ENCODE measurements around the gene SBF2. TPM values are rescaled to one million over a fixed set of nuclear protein-coding genes. Genes with fewer than 3 reads are reported as not detected.
A peak's percentile ranks its signal among the peaks of the same experiment; 100 is the strongest.

SBF2 gene
- polyA plus RNA-seq, 1 donor from 2014 or later = 2.6 TPM

DNA sequence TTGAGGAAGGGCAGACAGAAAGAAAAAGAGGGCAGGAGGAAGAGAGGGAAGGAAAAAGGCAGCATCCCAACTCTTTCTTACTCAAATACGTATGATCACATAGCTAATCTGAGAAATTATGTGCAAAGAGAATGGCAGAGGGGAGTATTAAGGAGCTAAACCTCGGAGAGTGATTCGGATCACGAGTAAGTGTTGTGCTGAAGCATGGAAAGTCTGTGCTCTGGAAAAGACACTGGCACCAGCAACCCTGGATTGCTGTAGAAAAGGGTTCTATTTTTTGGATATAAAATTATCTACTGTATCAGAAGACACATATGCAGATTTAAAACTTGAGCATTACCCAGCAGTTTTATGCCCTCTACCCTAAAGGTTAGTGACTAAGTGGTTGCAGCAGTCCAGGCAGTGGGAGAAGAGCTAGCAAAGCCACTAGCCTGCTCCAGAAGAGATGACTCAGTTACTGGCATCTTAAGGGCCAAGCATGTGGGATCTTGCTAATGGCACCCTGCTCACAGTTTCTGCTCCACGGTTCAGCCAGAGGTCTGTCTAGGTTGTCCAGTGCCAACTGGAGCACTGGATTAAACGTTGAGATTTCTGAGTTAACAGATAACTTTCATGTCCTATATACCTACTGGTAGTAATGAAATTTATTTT is 478.4 kb downstream of the SBF2 start:
- Mint-ChIP-seq H3K9me3 (no peaks in the 10 kb centered on the region), H3K4me1 (peaks cover 0 to 1% (median 0%) of the 10 kb centered on the region in 3 donors), H3K27me3 (no peaks in the 10 kb centered on the region), H3K36me3 (peaks cover 17% of the 10 kb centered on the region), H3K27ac (no peak overlapping the region), H3K4me3 (no peak overlapping the region)

DNA sequence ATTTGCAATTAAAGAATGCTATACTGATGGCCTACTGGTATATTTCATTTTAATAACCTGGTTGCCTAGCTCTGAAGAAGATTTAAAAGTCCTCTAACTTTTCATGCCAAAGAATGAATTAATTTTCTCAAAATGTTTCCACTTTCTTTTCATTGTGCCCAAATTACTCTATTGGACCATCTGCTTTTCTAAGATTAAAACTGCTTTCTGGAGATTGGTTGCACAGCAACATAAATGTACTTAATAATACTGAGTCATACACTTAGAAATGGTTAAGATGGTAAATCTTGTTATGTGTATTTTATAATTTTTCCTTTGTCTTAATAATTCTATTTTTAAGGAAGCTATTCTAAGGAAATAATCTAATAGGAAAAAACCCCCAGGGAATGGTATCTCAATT is 479.9 kb downstream of the SBF2 start:
- Mint-ChIP-seq H3K4me3 (no peak overlapping the region), H3K9me3 (no peaks in the 10 kb centered on the region), H3K4me1 (peaks cover 0 to 1% (median 0%) of the 10 kb centered on the region in 3 donors), H3K36me3 (peaks cover 20% of the 10 kb centered on the region), H3K27me3 (no peaks in the 10 kb centered on the region), H3K27ac (no peak overlapping the region)

DNA sequence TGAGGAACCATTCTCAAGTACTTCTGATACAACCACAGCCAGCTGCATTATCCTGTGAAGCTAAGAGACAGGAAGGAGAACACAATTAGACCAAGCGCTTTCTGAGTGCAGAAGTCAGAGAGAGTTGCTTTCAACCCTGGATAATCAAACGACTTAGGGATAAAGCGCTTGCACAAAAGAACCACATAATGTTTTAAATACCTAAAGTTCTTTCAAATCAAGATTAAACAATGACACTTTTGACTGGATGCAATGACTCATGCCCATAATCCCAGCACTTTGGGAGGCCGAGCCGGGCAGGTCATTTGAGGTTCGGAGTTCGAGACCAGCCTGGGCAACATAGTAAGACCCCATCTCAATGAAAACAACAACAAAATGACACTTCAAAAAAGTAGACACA is 485.1 kb downstream of the SBF2 start:
- Mint-ChIP-seq H3K36me3 (peaks cover 29% of the 10 kb centered on the region), H3K4me1 (peaks cover 0 to 2% (median 0%) of the 10 kb centered on the region in 3 donors), H3K27ac (no peak overlapping the region), H3K27me3 (no peaks in the 10 kb centered on the region), H3K4me3 (no peak overlapping the region), H3K9me3 (no peaks in the 10 kb centered on the region)

DNA sequence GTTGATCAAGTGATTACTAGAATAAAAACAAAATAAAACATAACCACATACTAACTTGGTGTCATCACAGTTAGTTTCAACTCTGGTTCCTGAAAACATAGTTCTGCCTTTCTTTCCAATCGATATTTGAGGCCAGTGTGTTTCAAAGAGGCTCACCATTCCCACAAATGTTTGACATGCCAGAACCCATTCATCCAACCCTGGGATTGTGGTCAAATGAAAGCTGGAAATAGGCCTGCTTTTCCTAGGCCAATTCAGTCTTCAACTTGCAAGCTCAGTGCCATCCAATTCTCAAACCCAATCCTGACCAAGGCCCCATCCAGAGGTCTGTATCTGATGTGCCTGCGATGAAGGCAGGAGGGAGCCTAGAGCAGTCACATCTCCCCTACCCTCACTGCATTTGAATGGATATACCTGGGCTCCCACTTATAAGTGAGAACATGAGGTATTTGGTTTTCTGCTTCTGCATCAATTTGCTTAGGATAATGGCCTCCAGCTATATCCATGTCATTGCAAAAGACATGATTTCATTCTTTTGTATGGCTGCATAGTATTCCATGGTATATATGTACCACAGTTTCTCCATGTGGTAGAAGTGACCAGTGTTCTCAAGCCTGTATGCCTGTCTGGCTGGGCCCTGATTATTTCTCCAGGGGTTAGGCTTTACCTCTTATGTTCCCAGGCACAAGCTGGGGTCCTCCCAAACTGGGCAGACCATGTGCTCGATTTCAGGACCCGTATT is 486.9 kb downstream of the SBF2 start:
- Mint-ChIP-seq H3K27me3 (no peaks in the 10 kb centered on the region), H3K9me3 (no peaks in the 10 kb centered on the region), H3K36me3 (peaks cover 25% of the 10 kb centered on the region), H3K4me3 (no peak overlapping the region), H3K27ac (no peak overlapping the region), H3K4me1 (peaks cover 0 to 2% (median 0%) of the 10 kb centered on the region in 3 donors)

DNA sequence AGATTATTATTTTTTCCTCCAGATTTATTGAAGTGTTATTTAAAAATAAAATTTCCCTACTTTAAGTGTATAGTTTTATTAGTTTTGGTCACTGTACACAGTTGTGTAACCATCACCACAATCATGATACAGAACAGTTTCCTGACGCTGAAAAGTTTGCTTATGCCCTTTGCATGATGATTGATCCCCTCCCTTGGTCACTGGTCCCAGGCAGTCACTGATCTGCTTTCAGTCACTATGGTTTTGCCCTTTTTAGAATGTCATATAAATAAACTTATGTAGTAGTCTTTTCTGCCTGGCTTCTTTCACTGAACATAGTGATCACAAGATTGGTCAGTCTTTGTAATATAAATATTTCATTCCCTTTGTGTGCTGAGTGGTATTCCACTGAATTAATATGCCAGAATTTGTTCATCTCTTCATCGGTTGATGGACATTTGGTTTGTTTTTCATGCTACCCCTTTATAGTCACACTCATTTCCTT is 489.6 kb downstream of the SBF2 start:
- Mint-ChIP-seq H3K36me3 (peaks cover 14% of the 10 kb centered on the region), H3K27me3 (no peaks in the 10 kb centered on the region), H3K4me1 (peaks cover 0 to 5% (median 0%) of the 10 kb centered on the region in 3 donors), H3K4me3 (no peak overlapping the region), H3K27ac (peak overlapping the region in 1 of 3 donors; percentile 29), H3K9me3 (no peaks in the 10 kb centered on the region)

DNA sequence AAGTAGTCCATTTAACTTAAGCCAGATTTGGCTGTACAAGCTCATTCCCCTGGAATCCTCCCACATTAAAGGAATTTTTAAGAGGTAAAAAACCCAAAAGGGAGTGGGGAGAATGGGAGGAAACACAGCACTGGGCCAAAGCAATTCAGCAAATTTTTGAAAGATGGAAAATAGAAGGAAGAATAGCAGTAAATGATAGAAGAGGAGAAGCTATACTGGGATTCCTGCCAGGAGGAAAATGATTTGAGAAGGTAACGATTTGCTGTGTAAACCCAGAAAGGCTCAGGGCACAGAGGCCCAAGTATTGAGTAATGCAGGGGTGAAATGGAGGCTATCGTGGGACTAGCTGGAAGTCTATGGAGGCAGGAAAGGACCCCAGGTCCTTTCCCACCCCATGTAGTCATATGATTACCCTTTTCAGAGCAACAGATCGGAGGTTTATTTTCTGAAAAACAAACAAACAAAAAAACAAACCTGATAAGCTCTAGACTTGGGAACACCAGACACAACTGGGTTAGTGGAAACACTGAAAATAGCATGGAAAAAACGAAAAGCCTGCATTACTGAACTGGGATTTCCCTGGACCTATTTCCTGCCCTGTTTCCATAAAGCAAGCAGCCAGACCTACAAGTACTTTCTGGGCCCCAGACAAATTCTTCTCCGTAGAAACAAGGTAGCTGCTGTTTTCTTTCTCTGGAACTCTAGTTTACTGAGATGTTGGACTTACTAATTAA is 490.2 kb downstream of the SBF2 start:
- no peaks in the 10 kb centered on the region for H3K9me3 Mint-ChIP-seq
- peaks cover 0 to 6% (median 0%) of the 10 kb centered on the region in 3 donors for H3K4me1 Mint-ChIP-seq
- H3K27ac Mint-ChIP-seq = peak overlapping the region in 1 of 3 donors; percentile 3
- no peak overlapping the region for H3K4me3 Mint-ChIP-seq
- H3K27me3 Mint-ChIP-seq = no peaks in the 10 kb centered on the region
- H3K36me3 Mint-ChIP-seq = peaks cover 10% of the 10 kb centered on the region

DNA sequence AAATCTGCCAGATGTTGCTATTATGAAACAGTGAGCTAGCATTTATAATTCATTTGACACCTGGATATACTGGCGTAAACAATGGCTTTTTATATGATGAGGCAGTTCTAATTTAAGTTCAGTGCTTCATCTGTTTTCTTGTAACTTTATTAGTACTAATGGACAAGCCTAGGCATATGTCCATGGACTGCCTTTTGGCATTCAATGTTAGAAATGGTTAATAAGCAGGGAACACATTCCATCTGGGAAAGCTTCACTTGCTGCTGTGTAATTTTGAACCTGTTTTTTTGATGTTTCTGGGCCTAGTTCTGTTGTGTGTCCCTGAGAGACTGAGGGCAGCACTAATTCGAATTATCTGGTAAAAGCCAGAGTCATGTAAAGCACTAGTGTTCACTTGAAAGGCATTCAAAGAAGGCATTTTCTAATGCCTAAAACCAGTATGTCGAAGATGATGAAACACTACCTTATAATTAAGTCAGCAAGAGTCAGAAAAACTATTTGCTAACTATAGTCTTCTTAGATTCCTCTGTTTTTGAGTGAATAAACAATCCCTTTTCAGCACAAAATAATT is 491.6 kb downstream of the SBF2 start:
- H3K27ac Mint-ChIP-seq = no peak overlapping the region
- no peaks in the 10 kb centered on the region for H3K9me3 Mint-ChIP-seq
- H3K4me3 Mint-ChIP-seq = no peak overlapping the region
- H3K27me3 Mint-ChIP-seq = no peaks in the 10 kb centered on the region
- peaks cover 0 to 6% (median 0%) of the 10 kb centered on the region in 3 donors for H3K4me1 Mint-ChIP-seq
- peaks cover 11% of the 10 kb centered on the region for H3K36me3 Mint-ChIP-seq

DNA sequence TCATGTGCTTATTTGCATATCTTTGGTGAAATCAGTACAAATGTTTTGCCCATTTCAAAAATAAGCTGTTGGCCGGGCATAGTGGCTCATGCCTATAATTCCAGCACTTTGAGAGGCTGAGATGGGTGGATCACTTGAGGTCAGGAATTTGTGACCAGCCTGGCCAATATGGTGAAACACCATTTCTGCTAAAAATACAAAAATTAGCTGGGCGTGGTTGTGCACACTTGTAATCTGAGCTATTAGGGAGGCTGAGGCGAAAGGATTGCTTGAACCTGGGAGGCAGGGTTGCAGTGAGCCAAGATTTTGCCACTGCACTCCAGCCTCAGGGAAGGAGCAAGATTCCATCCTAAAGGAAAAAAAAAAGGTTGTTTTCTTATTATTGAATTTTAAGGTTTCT is 494.1 kb downstream of the SBF2 start:
- Mint-ChIP-seq H3K27ac (no peak overlapping the region), H3K9me3 (no peaks in the 10 kb centered on the region)

DNA sequence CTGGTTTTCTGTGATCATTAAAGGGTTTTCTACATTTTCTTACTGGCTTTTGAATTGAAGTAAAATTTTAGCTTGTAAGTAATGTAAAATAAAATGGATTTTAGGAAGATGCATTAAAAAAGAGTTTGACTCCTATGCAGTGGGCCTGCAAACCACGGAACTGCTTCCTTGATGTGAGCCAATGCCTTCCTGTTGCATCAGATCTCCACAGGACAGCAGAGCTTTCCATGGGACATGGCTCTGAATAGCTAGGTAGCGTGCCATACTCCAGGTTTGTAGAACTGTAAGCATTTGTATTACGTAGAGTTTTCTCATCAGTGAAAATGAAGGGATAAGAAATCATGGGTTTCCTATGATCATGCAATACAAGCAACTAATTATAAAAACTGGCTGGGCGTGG is 496.7 kb downstream of the SBF2 start:
- Mint-ChIP-seq H3K27me3 (no peaks in the 10 kb centered on the region), H3K27ac (no peak overlapping the region), H3K4me3 (no peak overlapping the region), H3K4me1 (peaks cover 0 to 5% (median 0%) of the 10 kb centered on the region in 3 donors), H3K36me3 (peaks cover 4% of the 10 kb centered on the region), H3K9me3 (no peaks in the 10 kb centered on the region)

More for the DNA sequence above, 494.1 kb downstream of the SBF2 start:
- no peaks in the 10 kb centered on the region for H3K27me3 Mint-ChIP-seq
- H3K4me1 Mint-ChIP-seq = peaks cover 0 to 5% (median 0%) of the 10 kb centered on the region in 3 donors
- no peak overlapping the region for H3K4me3 Mint-ChIP-seq
- H3K36me3 Mint-ChIP-seq = peaks cover 4% of the 10 kb centered on the region

DNA sequence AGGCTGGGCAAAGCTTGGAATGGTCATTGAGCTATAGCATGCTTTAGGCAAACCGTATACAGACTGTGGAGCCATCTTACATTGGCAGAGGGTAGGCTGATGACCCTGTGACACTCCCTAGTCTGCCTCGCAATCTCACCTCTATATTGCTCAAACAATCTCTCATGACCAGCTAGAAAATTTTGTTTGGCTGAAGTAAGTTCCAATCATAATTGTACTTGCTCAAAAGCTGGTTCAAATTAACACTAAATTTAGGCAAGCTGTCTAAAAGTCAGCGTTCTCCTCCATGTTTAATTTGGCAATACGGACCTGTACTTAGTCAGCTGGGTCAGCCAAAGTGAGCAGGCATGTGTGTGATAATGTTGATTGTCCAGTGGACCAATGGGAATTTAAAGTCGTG is 497.2 kb downstream of the SBF2 start:
- no peaks in the 10 kb centered on the region for H3K27me3 Mint-ChIP-seq
- no peak overlapping the region for H3K27ac Mint-ChIP-seq
- H3K9me3 Mint-ChIP-seq = no peaks in the 10 kb centered on the region
- H3K4me1 Mint-ChIP-seq = peaks cover under 1 to 5% (median under 1%) of the 10 kb centered on the region in 3 donors
- H3K4me3 Mint-ChIP-seq = no peak overlapping the region
- peaks cover 4% of the 10 kb centered on the region for H3K36me3 Mint-ChIP-seq

DNA sequence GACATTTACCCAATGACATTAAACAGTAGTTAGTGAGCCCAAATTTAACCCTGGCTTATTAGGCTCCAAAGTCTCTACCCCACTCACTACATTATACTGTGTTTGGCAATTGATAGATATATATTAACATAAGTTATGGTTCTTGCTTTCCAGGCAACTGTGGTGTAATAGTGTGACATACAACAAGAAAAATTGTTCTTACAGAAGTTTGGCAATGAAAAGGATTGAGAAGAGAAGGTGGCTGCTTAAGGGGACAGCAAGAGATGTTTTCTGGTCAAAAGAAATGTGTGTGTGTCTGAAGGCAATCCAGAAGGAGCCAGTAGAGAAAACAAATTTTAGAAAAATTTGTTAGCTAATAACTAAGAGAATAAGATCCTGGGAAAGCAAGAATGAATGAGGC is 497.8 kb downstream of the SBF2 start:
- H3K4me1 Mint-ChIP-seq = peaks cover 2 to 5% (median 4%) of the 10 kb centered on the region in 3 donors
- H3K9me3 Mint-ChIP-seq = no peaks in the 10 kb centered on the region
- H3K36me3 Mint-ChIP-seq = peaks cover 4% of the 10 kb centered on the region
- no peak overlapping the region for H3K4me3 Mint-ChIP-seq
- no peaks in the 10 kb centered on the region for H3K27me3 Mint-ChIP-seq
- peak overlapping the region in 1 of 3 donors; percentile 26 for H3K27ac Mint-ChIP-seq

DNA sequence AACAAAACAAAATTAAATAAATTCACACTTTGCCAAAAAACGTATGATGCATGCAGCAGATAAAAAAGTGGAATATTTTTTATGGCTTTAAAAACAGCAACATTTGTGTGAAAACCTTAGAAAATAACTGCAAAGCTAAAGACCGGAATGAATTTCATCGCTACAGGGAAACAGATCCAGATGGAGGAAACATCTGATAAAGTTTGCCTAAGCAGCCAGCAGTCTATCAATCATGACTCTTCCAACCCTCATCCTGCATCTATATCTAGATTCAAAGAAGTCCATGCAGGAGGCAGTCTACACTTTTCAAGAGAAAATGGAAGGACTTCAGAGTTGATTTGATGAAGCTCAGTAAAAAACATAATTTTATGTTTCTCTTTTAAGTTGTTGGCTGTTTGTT is 503.3 kb downstream of the SBF2 start:
- no peaks in the 10 kb centered on the region for H3K27me3 Mint-ChIP-seq
- peaks cover 9% of the 10 kb centered on the region for H3K36me3 Mint-ChIP-seq
- no peak overlapping the region for H3K4me3 Mint-ChIP-seq
- no peaks in the 10 kb centered on the region for H3K9me3 Mint-ChIP-seq
- H3K4me1 Mint-ChIP-seq = peaks cover 0 to 7% (median 4%) of the 10 kb centered on the region in 3 donors
- H3K27ac Mint-ChIP-seq = no peak overlapping the region

DNA sequence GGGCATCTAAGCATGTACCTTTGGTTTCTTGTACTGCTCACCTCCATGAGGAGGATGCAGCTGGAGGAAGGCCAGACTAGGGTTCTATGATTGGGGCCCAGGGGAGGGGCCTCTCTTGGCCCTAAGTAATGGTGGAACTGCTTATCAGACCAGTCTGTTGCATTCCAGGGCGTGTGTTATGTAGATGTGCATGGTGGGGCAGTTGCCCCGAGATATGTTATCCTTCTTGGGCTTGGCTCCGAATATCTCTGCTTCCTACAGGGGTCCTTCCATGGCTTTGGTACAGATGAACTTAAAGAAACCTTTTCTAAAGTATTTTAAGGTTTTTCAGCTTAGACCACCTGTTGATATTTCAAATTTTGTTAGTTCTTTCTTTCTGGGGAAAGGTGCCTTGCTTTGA is 504.1 kb downstream of the SBF2 start:
- Mint-ChIP-seq H3K27me3 (no peaks in the 10 kb centered on the region), H3K36me3 (peaks cover 12% of the 10 kb centered on the region), H3K27ac (peak overlapping the region in 1 of 3 donors; percentile 16), H3K4me3 (peak overlapping the region in 1 of 4 donors; percentile 5), H3K4me1 (peaks cover 0 to 7% (median 4%) of the 10 kb centered on the region in 3 donors), H3K9me3 (no peaks in the 10 kb centered on the region)

DNA sequence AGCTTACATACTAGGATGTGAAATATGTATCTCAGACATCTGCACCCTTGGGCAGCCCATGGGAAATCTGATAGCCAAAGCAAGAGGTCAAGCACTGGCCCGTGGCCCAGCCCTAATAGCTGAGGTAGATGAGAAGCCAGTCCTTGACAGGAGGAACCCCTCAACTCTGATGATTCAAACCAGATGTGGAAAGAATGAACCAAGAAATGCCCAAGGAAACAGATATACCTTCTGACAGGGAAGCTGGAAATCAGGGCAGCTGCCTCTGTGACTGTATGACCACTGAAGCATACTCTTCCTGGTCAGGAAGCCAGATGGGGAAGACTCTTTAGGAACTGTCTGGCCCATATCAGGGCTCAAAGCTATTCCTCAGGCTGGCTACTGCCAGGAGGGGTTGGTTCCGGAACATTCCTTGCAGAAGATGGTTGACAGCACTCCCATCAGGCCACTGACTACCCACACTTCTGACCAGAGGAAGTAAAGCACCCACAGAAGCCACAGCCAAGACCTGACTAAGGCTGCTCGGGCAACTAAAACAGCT is 506.0 kb downstream of the SBF2 start:
- H3K27me3 Mint-ChIP-seq = no peaks in the 10 kb centered on the region
- H3K27ac Mint-ChIP-seq = peak overlapping the region in 1 of 3 donors; percentile 74
- peaks cover 12% of the 10 kb centered on the region for H3K36me3 Mint-ChIP-seq
- peak overlapping the region in 1 of 4 donors; percentile 45 for H3K4me3 Mint-ChIP-seq
- H3K9me3 Mint-ChIP-seq = no peaks in the 10 kb centered on the region
- peaks cover 0 to 7% (median 4%) of the 10 kb centered on the region in 3 donors for H3K4me1 Mint-ChIP-seq

Measured in IgD-negative memory B cell (primary cell).